H9 (cell line): ENCODE measurements around the gene HOXD12. TPM values are rescaled to one million over a fixed set of nuclear protein-coding genes. Genes with fewer than 3 reads are reported as not detected.

Experiments
- DNase-seq: peaks from one replicate; pipeline ENCODE4 v3.0.0-alpha.2; 2017
- H2AFZ ChIP-seq: one replicate; pipeline ENCODE4 v1.6.1; 2013; ENCODE audit warnings: mild to moderate bottlenecking, low read length, control low read depth, moderate library complexity
- H2AK5ac ChIP-seq: 2 replicates; pipeline ENCODE4 v1.6.1; 2013; ENCODE audit warnings: low read length, control low read depth, mixed read lengths; ENCODE audit not compliant: insufficient read length
- H2BK120ac ChIP-seq: one replicate; pipeline ENCODE4 v1.6.1; 2013; ENCODE audit warnings: low read depth, mild to moderate bottlenecking, low read length, control low read depth, inconsistent platforms; ENCODE audit not compliant: poor library complexity, severe bottlenecking
- H2BK12ac ChIP-seq: 2 replicates; pipeline ENCODE4 v1.6.1; 2013; ENCODE audit warnings: low read length, control low read depth, mixed read lengths, low read depth; ENCODE audit not compliant: insufficient read length
- H2BK15ac ChIP-seq: 2 replicates; pipeline ENCODE4 v1.6.1; 2013; ENCODE audit warnings: low read depth, low read length, control low read depth
- H2BK20ac ChIP-seq: one replicate; pipeline ENCODE4 v1.6.1; 2013; ENCODE audit warnings: low read depth, mild to moderate bottlenecking, low read length, control low read depth, inconsistent platforms; ENCODE audit not compliant: poor library complexity, severe bottlenecking
- H2BK5ac ChIP-seq: 2 replicates; pipeline ENCODE4 v1.6.1; 2013; ENCODE audit warnings: low read length, control low read depth, mixed read lengths; ENCODE audit not compliant: insufficient read length
- H3K14ac ChIP-seq: 2 replicates; pipeline ENCODE4 v1.6.1; 2013; ENCODE audit warnings: low read length, control low read depth; ENCODE audit not compliant: insufficient read depth
- H3K18ac ChIP-seq: 2 replicates; pipeline ENCODE4 v1.6.1; 2013; ENCODE audit warnings: low read depth, mild to moderate bottlenecking, mixed read lengths, low read length, control low read depth; ENCODE audit not compliant: insufficient read length
- H3K23ac ChIP-seq: 2 replicates; pipeline ENCODE4 v1.6.1; 2013; ENCODE audit warnings: low read length, control low read depth, mixed read lengths, low read depth; ENCODE audit not compliant: insufficient read length
- H3K23me2 ChIP-seq: 2 replicates; pipeline ENCODE4 v1.6.1; 2013; ENCODE audit warnings: low read depth, mild to moderate bottlenecking, mixed read lengths, low read length, control low read depth; ENCODE audit not compliant: insufficient read length, poor library complexity, severe bottlenecking
- H3K27ac ChIP-seq: 2 replicates; pipeline ENCODE4 v1.5.1; 2013; ENCODE audit warnings: low read length, control low read depth, mixed read lengths, low read depth; ENCODE audit not compliant: insufficient read length
- H3K27me3 ChIP-seq: 2 replicates; pipeline ENCODE4 v1.6.1; 2013; ENCODE audit warnings: low read length, control low read depth, inconsistent platforms; ENCODE audit not compliant: insufficient read depth
- H3K4ac ChIP-seq: 2 replicates; pipeline ENCODE4 v1.6.1; 2013; ENCODE audit warnings: low read depth, mild to moderate bottlenecking, control low read depth, inconsistent platforms, low read length, moderate library complexity
- H3K4me1 ChIP-seq: 2 replicates; pipeline ENCODE4 v1.6.1; 2013; ENCODE audit warnings: low read length, control low read depth, inconsistent platforms; ENCODE audit not compliant: insufficient read depth
- H3K4me2 ChIP-seq: 2 replicates; pipeline ENCODE4 v1.6.1; 2013; ENCODE audit warnings: low read length, control low read depth, mixed read lengths; ENCODE audit not compliant: insufficient read length, insufficient read depth
- H3K56ac ChIP-seq: 2 replicates; pipeline ENCODE4 v1.6.1; 2013; ENCODE audit warnings: low read depth, mild to moderate bottlenecking, mixed read lengths, low read length, control low read depth; ENCODE audit not compliant: insufficient read length
- H3K79me1 ChIP-seq: 2 replicates; pipeline ENCODE4 v1.6.1; 2013; ENCODE audit warnings: low read depth, mild to moderate bottlenecking, moderate library complexity, low read length, control low read depth, inconsistent platforms; ENCODE audit not compliant: insufficient read depth, poor library complexity, severe bottlenecking
- H3K79me2 ChIP-seq: 2 replicates; pipeline ENCODE4 v1.6.1; 2013; ENCODE audit warnings: low read length, control low read depth, inconsistent platforms; ENCODE audit not compliant: insufficient read depth
- H3K9ac ChIP-seq: 2 replicates; pipeline ENCODE4 v1.6.1; 2013; ENCODE audit warnings: low read length, control low read depth, mixed read lengths; ENCODE audit not compliant: insufficient read length; ENCODE audit errors: extremely low read depth
- H3K9me3 ChIP-seq: one replicate; pipeline ENCODE4 v1.6.1; 2013; ENCODE audit warnings: low read depth, low read length, inconsistent platforms; ENCODE audit not compliant: control insufficient read depth
- H3T11ph ChIP-seq: one replicate; pipeline ENCODE4 v1.6.1; 2013; ENCODE audit warnings: mild to moderate bottlenecking, low read length, control low read depth, inconsistent platforms
- H4K20me1 ChIP-seq: one replicate; pipeline ENCODE4 v1.6.1; 2013; ENCODE audit not compliant: control insufficient read depth, insufficient read length, insufficient read depth
- H4K5ac ChIP-seq: 2 replicates; pipeline ENCODE4 v1.6.1; 2013; ENCODE audit warnings: low read depth, mild to moderate bottlenecking, mixed read lengths, low read length, control low read depth; ENCODE audit not compliant: insufficient read length
- H4K8ac ChIP-seq: replicated peaks from 2 replicates; pipeline ENCODE4 v1.6.1; 2013; ENCODE audit warnings: low read length, control low read depth, mixed read lengths, low read depth; ENCODE audit not compliant: insufficient read length
- H4K91ac ChIP-seq: 2 replicates; pipeline ENCODE4 v1.6.1; 2013; ENCODE audit warnings: low read depth, mild to moderate bottlenecking, moderate library complexity, mixed read lengths, low read length, control low read depth; ENCODE audit not compliant: insufficient read length
- H3K27ac Mint-ChIP-seq, 3 experiments: 2 replicates in 2 of 3; 3 replicates in 1 of 3; pipeline ENCODE4 v1.8.0; 2020 to 2021; ENCODE audit warnings: mixed read lengths in 3 of 3, mild to moderate bottlenecking in 1 of 3, moderate library complexity in 1 of 3
- H3K27me3 Mint-ChIP-seq: 2 replicates; pipeline ENCODE4 v1.8.0; 2021; ENCODE audit warnings: low read depth, mild to moderate bottlenecking, moderate library complexity, mixed read lengths
- H3K36me3 Mint-ChIP-seq, 3 experiments: 2 replicates in 2 of 3; 3 replicates in 1 of 3; pipeline ENCODE4 v1.8.0; 2020 to 2021; ENCODE audit warnings: low read depth in 3 of 3, mixed read lengths in 3 of 3; ENCODE audit not compliant: insufficient read depth in 1 of 3
- H3K4me1 Mint-ChIP-seq, 2 experiments: 2 replicates each; pipeline ENCODE4 v1.8.0; 2020; ENCODE audit warnings: mixed read lengths in 2 of 2
- H3K4me3 Mint-ChIP-seq, 2 experiments: 2 replicates in 1 of 2; 3 replicates in 1 of 2; pipeline ENCODE4 v1.8.0; 2020 to 2021; ENCODE audit warnings: mild to moderate bottlenecking in 2 of 2, mixed read lengths in 2 of 2, moderate library complexity in 1 of 2
- H3K9me3 Mint-ChIP-seq, 2 experiments: 2 replicates in 1 of 2; 3 replicates in 1 of 2; pipeline ENCODE4 v1.8.0; 2020; ENCODE audit warnings: mild to moderate bottlenecking in 2 of 2, mixed read lengths in 2 of 2, moderate library complexity in 1 of 2
- WGBS: extraction: QIAGEN DNeasy Blood & Tissue Kit; methylation state at CpG from one replicate; pipeline ENCODE4 v1.1.7; 2013; ENCODE audit warnings: missing lambda C conversion rate, low lambda C conversion rate, mixed read lengths; ENCODE audit not compliant: insufficient read length; ENCODE audit errors: extremely low coverage; 5-methylcytosine and 5-hydroxymethylcytosine counted together
- total RNA-seq: library from RNA; stranded (reverse); gene quantifications from 2 replicates; pipeline ENCODE4 v1.2.1, GENCODE V29; 2021
- TF ChIP-seq, protein P1 (sequence below): fragments of 200-600 bp; sonication (generic); conservative IDR thresholded peaks from 3 replicates; pipeline ENCODE4 v1.8.0; 2021; ENCODE audit warnings: antibody characterized with exemption, mild to moderate bottlenecking

The HOXD12 gene
- total RNA-seq, 1 experiment from 2014 or later = not detected

DNA sequence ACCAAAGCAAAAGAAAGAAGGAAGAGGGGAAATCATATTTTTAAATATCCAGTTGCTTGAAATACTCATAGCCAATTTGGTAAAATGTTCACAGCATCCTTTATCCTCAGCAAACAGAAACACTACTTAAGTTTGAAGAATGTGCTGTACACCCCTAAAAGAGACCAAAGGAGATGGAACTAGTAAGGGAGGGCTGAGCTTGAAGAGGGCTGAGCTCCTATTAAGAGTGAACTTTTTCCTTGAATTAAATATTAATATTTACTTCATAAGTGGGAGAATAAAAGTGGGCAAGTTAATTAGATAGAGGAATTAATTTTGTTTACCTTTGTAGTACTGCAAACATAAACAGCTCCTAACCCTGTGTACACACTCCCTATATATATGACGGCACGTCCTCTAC lies 22.8 kb upstream of the HOXD12 start:
- Histone ChIP-seq H3K23ac (no peak overlapping the region), H4K8ac (no peak overlapping the region), H4K20me1 (no peaks in the 10 kb centered on the region), H3K9me3 (no peaks in the 10 kb centered on the region), H3K14ac (no peak overlapping the region), H4K91ac (no peak overlapping the region), H2BK12ac (no peak overlapping the region), H3K79me2 (no peaks in the 10 kb centered on the region), H4K5ac (no peak overlapping the region), H3K27ac (no peak overlapping the region), H3K9ac (no peak overlapping the region), H3K23me2 (peaks cover 7% of the 10 kb centered on the region), H3K56ac (no peak overlapping the region), H3K79me1 (no peaks in the 10 kb centered on the region), H2BK15ac (no peak overlapping the region), H2BK120ac (no peak overlapping the region), H2AK5ac (no peak overlapping the region), H3K4me2 (no peak overlapping the region), H2BK5ac (no peak overlapping the region), H3T11ph (no peak overlapping the region), H3K18ac (no peak overlapping the region), H3K4ac (no peak overlapping the region), H2AFZ (no peak overlapping the region), H3K27me3 (peaks cover 87% of the 10 kb centered on the region), H2BK20ac (no peak overlapping the region), H3K4me1 (no peaks in the 10 kb centered on the region)
- H3K4me3 Mint-ChIP-seq = no peak overlapping the region
- peaks cover 10 to 11% of the 10 kb centered on the region in 2 experiments for H3K9me3 Mint-ChIP-seq
- peaks cover 96% of the 10 kb centered on the region for H3K27me3 Mint-ChIP-seq
- WGBS = no CpG with 5 or more reads among the region's 2 CpGs
- H3K4me1 Mint-ChIP-seq = peaks cover 15 to 36% of the 10 kb centered on the region in 2 experiments
- no peak overlapping the region for H3K27ac Mint-ChIP-seq
- H3K36me3 Mint-ChIP-seq = peaks cover 0 to 4% (median 0%) of the 10 kb centered on the region in 3 experiments; a peak in 1 of 7 replicates
- TF ChIP-seq, protein P1, sequence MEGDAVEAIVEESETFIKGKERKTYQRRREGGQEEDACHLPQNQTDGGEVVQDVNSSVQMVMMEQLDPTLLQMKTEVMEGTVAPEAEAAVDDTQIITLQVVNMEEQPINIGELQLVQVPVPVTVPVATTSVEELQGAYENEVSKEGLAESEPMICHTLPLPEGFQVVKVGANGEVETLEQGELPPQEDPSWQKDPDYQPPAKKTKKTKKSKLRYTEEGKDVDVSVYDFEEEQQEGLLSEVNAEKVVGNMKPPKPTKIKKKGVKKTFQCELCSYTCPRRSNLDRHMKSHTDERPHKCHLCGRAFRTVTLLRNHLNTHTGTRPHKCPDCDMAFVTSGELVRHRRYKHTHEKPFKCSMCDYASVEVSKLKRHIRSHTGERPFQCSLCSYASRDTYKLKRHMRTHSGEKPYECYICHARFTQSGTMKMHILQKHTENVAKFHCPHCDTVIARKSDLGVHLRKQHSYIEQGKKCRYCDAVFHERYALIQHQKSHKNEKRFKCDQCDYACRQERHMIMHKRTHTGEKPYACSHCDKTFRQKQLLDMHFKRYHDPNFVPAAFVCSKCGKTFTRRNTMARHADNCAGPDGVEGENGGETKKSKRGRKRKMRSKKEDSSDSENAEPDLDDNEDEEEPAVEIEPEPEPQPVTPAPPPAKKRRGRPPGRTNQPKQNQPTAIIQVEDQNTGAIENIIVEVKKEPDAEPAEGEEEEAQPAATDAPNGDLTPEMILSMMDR = no peak
- no peak for DNase-seq
